ENCODE measurements around the gene SNX32. TPM values are rescaled to one million over a fixed set of nuclear protein-coding genes. Genes with fewer than 3 reads are reported as not detected.

SNX32 gene
- total and polyA plus RNA-seq, 2 of the 13 experiments (the other 11 are each of a cell fraction or from before 2014, with no cell fraction given), result 0.09 to 0.34 TPM

DNA sequence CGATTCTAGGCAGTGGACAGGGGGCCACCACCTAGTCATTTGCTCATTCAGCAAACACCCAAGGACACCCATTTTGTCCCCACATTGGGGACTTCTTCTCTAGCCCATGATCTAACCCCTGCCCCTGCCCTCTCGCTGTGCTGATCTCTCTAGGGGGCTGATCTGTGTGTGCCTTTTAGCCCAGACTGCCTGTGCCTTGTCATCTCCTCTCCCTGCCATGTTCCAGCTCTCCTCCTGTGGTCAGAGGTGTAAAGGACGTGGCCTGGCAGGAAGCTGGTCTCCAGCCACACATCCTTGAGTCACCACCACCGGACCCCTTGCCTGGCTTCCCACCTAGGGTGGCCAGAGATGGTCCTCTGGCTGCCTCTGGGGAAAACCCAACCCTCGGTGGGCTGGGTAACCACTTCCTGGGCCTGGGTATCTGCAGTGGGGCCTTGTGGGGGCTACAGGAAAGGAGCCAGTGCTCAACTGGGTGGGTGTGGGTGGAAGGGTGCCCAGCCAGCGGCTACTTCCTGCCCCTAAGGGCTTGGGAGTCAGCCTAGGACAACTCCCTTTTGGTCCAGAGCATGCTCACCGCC is 47.2 kb downstream of the SNX32 start:
- no peaks in the 10 kb centered on the region for H4K20me1 ChIP-seq (ENCODE audit: insufficient read depth, low read length)
- BruUV-seq (replicated peaks), result no TSS peak
- 42% methylated on average over 4 of the region's 7 CpGs for WGBS (ENCODE audit: low lambda C conversion rate)
- POLR2A ChIA-PET, result no interaction called here
- CTCF ChIA-PET (ENCODE audit: low intra/inter-chr PET ratio, low total read pairs), result no interaction called here
- in situ Hi-C loops (cut with HindIII; ENCODE audit: extremely low pct_ligation_motif_present, low pct_unique_long_range_greater_than_20kb) (loop anchor here (5.0 kb wide), 1 partner anchor 106 kb away; no protein-coding TSS in a partner anchor), intact Hi-C loops (cut with micrococcal nuclease; ENCODE audit: unreplicated experiment) (no loop called here)
- H3K36me3 ChIP-seq (replicated peaks in 1 of 2; ENCODE audit: control insufficient read depth in 1 of 2, insufficient read depth in 2 of 2, low read length in 2 of 2), result peaks cover 4 to 15% of the 10 kb centered on the region in 2 experiments; a peak in 3 of 5 replicates
- H3K9me3 ChIP-seq (ENCODE audit: low read length), result no peaks in the 10 kb centered on the region
- no peaks in the 10 kb centered on the region for H3K79me2 ChIP-seq (ENCODE audit: insufficient read depth, low read length)
- FAIRE-seq (no peak), ATAC-seq (no peak), DNase-seq (ENCODE audit: low spot score) (no peak)
- H3K9ac ChIP-seq (ENCODE audit: insufficient read depth, low read depth, low read length), result no peak overlapping the region
- no peak for TF ChIP-seq ZNF329 (CRISPR knock-in tag; IDR thresholded peaks at IDR 0.05; ENCODE audit: low read depth)
- H3K4me2 ChIP-seq (ENCODE audit: low read depth, low read length), result no peak overlapping the region
- H3K4me3 ChIP-seq (replicated peaks in 1 of 3; ENCODE audit: insufficient read depth in 1 of 3, low read depth in 2 of 3, low read length in 3 of 3), result no peak overlapping the region
- peaks cover 33% of the 10 kb centered on the region for H3K4me1 ChIP-seq (ENCODE audit: insufficient read depth, low read length)
- H3K27me3 ChIP-seq (ENCODE audit: control insufficient read depth in 1 of 2, insufficient read depth in 2 of 2, low read length in 2 of 2), result no peaks in the 10 kb centered on the region
- H2AFZ ChIP-seq (ENCODE audit: low read length), result no peak overlapping the region
- H3K27ac ChIP-seq (ENCODE audit: extremely low read length, insufficient read depth, low read length), result no peak overlapping the region

DNA sequence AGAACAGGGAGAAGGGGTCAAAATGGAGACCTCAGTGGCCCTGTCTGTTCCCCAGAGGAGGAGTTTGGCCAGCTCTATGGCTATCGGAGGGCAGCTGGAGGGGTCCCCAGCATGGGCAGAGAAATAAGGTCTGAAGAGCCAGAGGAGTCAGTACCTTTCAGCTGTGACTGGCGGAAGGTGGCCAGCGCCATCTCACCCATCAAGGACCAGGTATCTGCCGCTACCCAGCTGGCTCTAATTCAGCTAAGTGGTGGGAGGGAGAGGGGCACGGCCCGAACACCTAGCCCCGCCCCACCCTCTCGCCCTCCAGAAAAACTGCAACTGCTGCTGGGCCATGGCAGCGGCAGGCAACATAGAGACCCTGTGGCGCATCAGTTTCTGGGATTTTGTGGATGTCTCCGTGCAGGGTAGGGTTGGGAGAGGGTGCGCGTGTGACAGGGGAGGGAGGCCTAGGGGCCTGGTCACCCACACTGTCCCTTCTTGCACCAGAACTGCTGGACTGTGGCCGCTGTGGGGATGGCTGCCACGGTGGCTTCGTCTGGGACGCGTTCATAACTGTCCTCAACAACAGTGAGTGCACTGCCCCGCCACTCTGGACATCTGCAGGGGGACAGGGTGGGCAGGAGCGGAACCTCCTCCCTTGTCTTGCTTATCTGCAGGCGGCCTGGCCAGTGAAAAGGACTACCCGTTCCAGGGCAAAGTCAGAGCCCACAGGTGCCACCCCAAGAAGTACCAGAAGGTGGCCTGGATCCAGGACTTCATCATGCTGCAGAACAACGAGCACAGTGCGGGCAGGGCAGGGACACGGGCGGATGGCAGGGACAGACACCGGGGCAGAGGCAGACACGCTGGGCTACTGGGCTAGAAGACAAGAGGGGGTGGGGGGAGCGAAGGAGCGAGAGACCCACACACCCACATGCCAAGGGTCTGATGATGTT is 48.6 kb downstream of the SNX32 start:
- intact Hi-C loops (cut with micrococcal nuclease; ENCODE audit: unreplicated experiment), result no loop called here
- Histone ChIP-seq H3K27ac (ENCODE audit: extremely low read length, insufficient read depth, low read length) (no peak overlapping the region), H2AFZ (ENCODE audit: low read length) (no peak overlapping the region), H3K9ac (ENCODE audit: insufficient read depth, low read depth, low read length) (no peak overlapping the region), H4K20me1 (ENCODE audit: insufficient read depth, low read length) (no peaks in the 10 kb centered on the region), H3K4me2 (ENCODE audit: low read depth, low read length) (no peak overlapping the region), H3K79me2 (ENCODE audit: insufficient read depth, low read length) (no peaks in the 10 kb centered on the region), H3K36me3 (replicated peaks in 1 of 2; ENCODE audit: control insufficient read depth in 1 of 2, insufficient read depth in 2 of 2, low read length in 2 of 2) (peaks cover 4 to 19% of the 10 kb centered on the region in 2 experiments; a peak in 4 of 5 replicates), H3K4me3 (replicated peaks in 1 of 3; ENCODE audit: insufficient read depth in 1 of 3, low read depth in 2 of 3, low read length in 3 of 3) (no peak overlapping the region), H3K9me3 (ENCODE audit: low read length) (no peaks in the 10 kb centered on the region), H3K4me1 (ENCODE audit: insufficient read depth, low read length) (peaks cover 39% of the 10 kb centered on the region), H3K27me3 (ENCODE audit: control insufficient read depth in 1 of 2, insufficient read depth in 2 of 2, low read length in 2 of 2) (no peaks in the 10 kb centered on the region)
- no peak for FAIRE-seq
- BruUV-seq (replicated peaks), result no TSS peak
- TF ChIP-seq AGO2 (optimal IDR thresholded peaks at IDR 0.05; ENCODE audit: low read depth, low read length) (peak; percentile 63), ZNF709 (CRISPR knock-in tag; IDR thresholded peaks at IDR 0.05) (no peak), IRX3 (CRISPR knock-in tag; IDR thresholded peaks at IDR 0.05; ENCODE audit: borderline replicate concordance, low read depth) (no peak)
- 98% methylated on average over 19 of the region's 30 CpGs for WGBS (ENCODE audit: low lambda C conversion rate)
- CTCF ChIA-PET (ENCODE audit: low intra/inter-chr PET ratio, low total read pairs), result interaction anchor here (2.9 kb wide), 1 partner anchor 106 kb away, joined by 77 read pairs; no protein-coding TSS in a partner anchor
- in situ Hi-C loops (cut with HindIII; ENCODE audit: extremely low pct_ligation_motif_present, low pct_unique_long_range_greater_than_20kb), result loop anchor here (5.0 kb wide), 1 partner anchor 105 kb away; no protein-coding TSS in a partner anchor
- DNase-seq (ENCODE audit: low spot score), result no peak
- POLR2A ChIA-PET, result no interaction called here
- no peak for ATAC-seq
